Activated CD8-positive, alpha-beta T cell treated with anti-CD3 and anti-CD28 coated beads, Interleukin-2, amount 10 ng/mL, durations not matched to agents 7 days and 5 days (primary cell): ENCODE data around the gene ATP8B1. TPM values are rescaled to one million over a fixed set of nuclear protein-coding genes. Genes with fewer than 3 reads are reported as not detected.
"Not testable (repeated sequence)": the region's sequence is repeated elsewhere in the genome, so short reads cannot be mapped to it uniquely, and the experiment has no call there.

Experiments
- ATAC-seq: fragments of 150-1000 bp; cut with Tn5 transposase; one replicate; pipeline ENCODE4 v1.10.0; 2021; ENCODE audit warnings: moderate library complexity
- CTCF ChIA-PET: fragments of 350-600 bp; sonication (Branson Sonifier 250); formaldehyde crosslinking; loops from one replicate; lab custom pipeline; 2021; ENCODE audit warnings: antibody characterized with exemption; lab: Charles Lee
- POLR2A ChIA-PET: fragments of 350-600 bp; sonication (Branson Sonifier 250); formaldehyde crosslinking; loops from one replicate; lab custom pipeline; 2021; ENCODE audit warnings: antibody characterized with exemption; lab: Charles Lee
- DNase-seq: peaks from one replicate; pipeline ENCODE4 v3.0.0-alpha.2; 2020
- H3K27ac Mint-ChIP-seq: one replicate; pipeline ENCODE4 v1.8.0; 2021; ENCODE audit warnings: mild to moderate bottlenecking, mixed read lengths
- H3K27me3 Mint-ChIP-seq: one replicate; pipeline ENCODE4 v1.8.0; 2021; ENCODE audit warnings: low read depth, mixed read lengths
- H3K36me3 Mint-ChIP-seq: one replicate; pipeline ENCODE4 v1.8.0; 2021; ENCODE audit warnings: low read depth, mixed read lengths
- H3K4me1 Mint-ChIP-seq: one replicate; pipeline ENCODE4 v1.8.0; 2021; ENCODE audit warnings: low read depth, mixed read lengths
- H3K4me3 Mint-ChIP-seq: one replicate; pipeline ENCODE4 v1.8.0; 2021; ENCODE audit warnings: mild to moderate bottlenecking, mixed read lengths
- H3K9me3 Mint-ChIP-seq: one replicate; pipeline ENCODE4 v1.8.0; 2022; ENCODE audit warnings: mixed read lengths; ENCODE audit not compliant: insufficient read depth
- total RNA-seq, 2 experiments: library from RNA; stranded (reverse); gene quantifications; one replicate each; pipeline ENCODE4 v1.2.3, GENCODE V29; 2021

ATP8B1 gene
- total RNA-seq, 2 experiments from 2014 or later: 0.16 TPM; not detected in 1

GRCh38 chr18:57643726-57644125 lies 159.4 kb downstream of the ATP8B1 start:
- H3K36me3 Mint-ChIP-seq: peaks cover 31% of the 10 kb centered on the region
- H3K4me3 Mint-ChIP-seq, H3K27me3 Mint-ChIP-seq, ATAC-seq, DNase-seq, CTCF ChIA-PET, H3K27ac Mint-ChIP-seq, POLR2A ChIA-PET, H3K9me3 Mint-ChIP-seq, H3K4me1 Mint-ChIP-seq: not testable (repeated sequence)

- H3K4me3 Mint-ChIP-seq, ATAC-seq, DNase-seq, H3K27ac Mint-ChIP-seq, CTCF ChIA-PET, H3K4me1 Mint-ChIP-seq, H3K9me3 Mint-ChIP-seq, H3K27me3 Mint-ChIP-seq, POLR2A ChIA-PET: not testable (repeated sequence)
- peaks cover 31% of the 10 kb centered on the region for H3K36me3 Mint-ChIP-seq
These were observed 160.7 kb downstream of the ATP8B1 start for GRCh38 chr18:57642462-57642861.

GRCh38 chr18:57640749-57641148 lies 162.4 kb downstream of the ATP8B1 start:
- ChIA-PET CTCF (no interaction called here), POLR2A (interaction anchor here (0.6 kb wide), 1 partner anchor 10 kb away, joined by 4 read pairs; no protein-coding TSS in a partner anchor)
- Mint-ChIP-seq H3K27ac (no peak overlapping the region), H3K4me1 (no peaks in the 10 kb centered on the region), H3K9me3 (peaks cover 3% of the 10 kb centered on the region), H3K27me3 (no peaks in the 10 kb centered on the region), H3K36me3 (peaks cover 31% of the 10 kb centered on the region), H3K4me3 (no peak overlapping the region)
- DNase-seq (no peak), ATAC-seq (no peak)

- no peaks in the 10 kb centered on the region for H3K4me1 Mint-ChIP-seq
- H3K27ac Mint-ChIP-seq: no peak overlapping the region
- POLR2A ChIA-PET: interaction anchor here (0.6 kb wide), 1 partner anchor 9 kb away, joined by 4 read pairs; no protein-coding TSS in a partner anchor
- CTCF ChIA-PET: no interaction called here
- DNase-seq (no peak), ATAC-seq (no peak)
- H3K36me3 Mint-ChIP-seq: peaks cover 31% of the 10 kb centered on the region
- no peak overlapping the region for H3K4me3 Mint-ChIP-seq
- H3K9me3 Mint-ChIP-seq: peaks cover 3% of the 10 kb centered on the region
- H3K27me3 Mint-ChIP-seq: no peaks in the 10 kb centered on the region
These were observed 162.9 kb downstream of the ATP8B1 start for GRCh38 chr18:57640236-57640635.

DNA sequence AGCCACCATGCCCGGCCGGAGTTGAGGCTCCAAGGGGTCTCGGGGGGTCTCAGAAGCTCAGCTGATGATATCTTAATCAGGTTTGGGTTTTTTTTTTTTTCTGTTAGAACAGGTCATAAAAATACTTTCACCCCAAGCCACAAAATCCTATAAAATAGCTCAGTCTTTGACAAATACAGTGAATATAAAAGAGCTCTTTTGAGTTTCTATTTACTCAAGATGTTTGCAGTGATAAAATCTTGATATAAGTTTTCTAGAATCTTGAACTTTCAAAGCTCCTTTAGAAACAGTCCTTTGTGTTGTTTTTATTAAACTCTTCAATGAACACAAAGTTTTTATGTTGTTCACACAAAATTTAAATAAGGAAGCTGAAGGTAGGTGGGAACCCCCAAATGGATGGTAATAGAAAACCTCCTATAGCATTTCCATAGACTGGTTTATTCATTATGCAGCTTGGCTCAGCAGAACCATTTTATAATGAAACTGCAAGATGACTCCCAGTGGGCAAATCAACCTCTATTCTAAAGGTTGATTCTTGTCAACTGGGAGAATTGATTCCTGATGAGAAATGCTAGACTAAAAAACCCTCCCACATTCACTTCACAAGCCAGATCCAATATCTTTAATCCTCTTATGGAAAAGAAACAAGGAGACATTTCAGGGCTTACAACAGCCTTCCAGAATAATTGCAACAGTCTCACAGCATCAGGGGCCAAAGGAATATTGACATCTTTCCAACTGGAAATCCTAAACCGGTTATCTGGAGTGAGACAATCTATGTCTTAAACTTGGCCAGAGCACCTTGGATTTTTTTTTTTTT lies 167.9 kb downstream of the ATP8B1 start:
- no peaks in the 10 kb centered on the region for H3K9me3 Mint-ChIP-seq
- peaks cover 6% of the 10 kb centered on the region for H3K36me3 Mint-ChIP-seq
- ChIA-PET CTCF (no interaction called here), POLR2A (no interaction called here)
- no peaks in the 10 kb centered on the region for H3K27me3 Mint-ChIP-seq
- ATAC-seq: no peak
- H3K4me1 Mint-ChIP-seq: peaks cover 13% of the 10 kb centered on the region
- H3K4me3 Mint-ChIP-seq: no peak overlapping the region
- DNase-seq: no peak
- no peak overlapping the region for H3K27ac Mint-ChIP-seq

DNA sequence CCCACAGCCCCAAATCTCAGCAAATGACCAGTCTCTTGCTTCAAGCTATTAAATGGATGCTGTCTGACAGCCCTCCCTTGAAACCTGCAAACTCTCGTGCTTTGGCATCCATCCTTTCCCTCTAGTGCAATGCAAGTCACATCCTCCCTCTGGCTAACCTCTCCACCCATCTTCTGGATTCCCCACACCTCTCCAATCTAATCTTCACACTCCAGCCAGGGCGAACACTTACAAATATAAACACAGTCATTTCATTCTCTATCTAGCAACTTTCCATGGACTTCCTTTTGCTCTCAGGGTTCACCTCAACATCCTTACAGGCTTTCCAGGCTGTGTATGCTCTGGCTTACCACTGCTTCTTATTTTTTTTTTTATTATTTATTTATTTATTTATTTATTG lies 171.4 kb downstream of the ATP8B1 start:
- POLR2A ChIA-PET: interaction anchor here (0.6 to 2.7 kb wide), 2 partner anchors 10 to 840 kb away, joined by 3 to 16 read pairs; partner anchors contain the start of gene NARS1
- no peaks in the 10 kb centered on the region for H3K9me3 Mint-ChIP-seq
- H3K36me3 Mint-ChIP-seq: peaks cover 4% of the 10 kb centered on the region
- ATAC-seq (no peak), DNase-seq (no peak)
- no peaks in the 10 kb centered on the region for H3K27me3 Mint-ChIP-seq
- peak overlapping the region; percentile 31 for H3K27ac Mint-ChIP-seq
- CTCF ChIA-PET: interaction anchor here (1.1 to 1.7 kb wide), 2 partner anchors 10 to 250 kb away, joined by 4 read pairs; partner anchors contain the start of gene NARS1
- H3K4me1 Mint-ChIP-seq: peaks cover 20% of the 10 kb centered on the region
- peak overlapping the region; percentile 98 for H3K4me3 Mint-ChIP-seq

- ChIA-PET CTCF (interaction anchor here (0.7 to 1.8 kb wide), 11 partner anchors 9 to 864 kb away, joined by 3 to 4 read pairs (median 3); partner anchors contain the start of gene NARS1), POLR2A (interaction anchor here (0.6 to 2.7 kb wide), 5 partner anchors 9 to 840 kb away, joined by 3 to 16 read pairs (median 4); partner anchors contain the start of gene NARS1)
- Mint-ChIP-seq H3K27me3 (no peaks in the 10 kb centered on the region), H3K4me1 (peaks cover 20% of the 10 kb centered on the region), H3K36me3 (peaks cover 4% of the 10 kb centered on the region), H3K4me3 (peak overlapping the region; percentile 98), H3K9me3 (no peaks in the 10 kb centered on the region), H3K27ac (peak overlapping the region; percentile 96)
- no peak for ATAC-seq
- no peak for DNase-seq
These were observed 172.1 kb downstream of the ATP8B1 start for GRCh38 chr18:57630754-57631595.

- Mint-ChIP-seq H3K27ac (peak overlapping the region; percentile 96), H3K4me1 (peaks cover 20% of the 10 kb centered on the region), H3K4me3 (peak overlapping the region; percentile 98), H3K36me3 (peaks cover 4% of the 10 kb centered on the region), H3K9me3 (no peaks in the 10 kb centered on the region), H3K27me3 (no peaks in the 10 kb centered on the region)
- ChIA-PET CTCF (interaction anchor here (0.7 to 1.8 kb wide), 15 partner anchors 9 to 865 kb away, joined by 3 to 4 read pairs (median 3); partner anchors contain the start of gene NARS1), POLR2A (interaction anchor here (0.7 to 2.7 kb wide), 5 partner anchors 8 to 629 kb away, joined by 3 to 16 read pairs (median 4); partner anchors contain the start of gene NARS1)
- ATAC-seq: peak; percentile 98
- DNase-seq: peak; percentile 95
These were observed 172.9 kb downstream of the ATP8B1 start for GRCh38 chr18:57630002-57630753.

DNA sequence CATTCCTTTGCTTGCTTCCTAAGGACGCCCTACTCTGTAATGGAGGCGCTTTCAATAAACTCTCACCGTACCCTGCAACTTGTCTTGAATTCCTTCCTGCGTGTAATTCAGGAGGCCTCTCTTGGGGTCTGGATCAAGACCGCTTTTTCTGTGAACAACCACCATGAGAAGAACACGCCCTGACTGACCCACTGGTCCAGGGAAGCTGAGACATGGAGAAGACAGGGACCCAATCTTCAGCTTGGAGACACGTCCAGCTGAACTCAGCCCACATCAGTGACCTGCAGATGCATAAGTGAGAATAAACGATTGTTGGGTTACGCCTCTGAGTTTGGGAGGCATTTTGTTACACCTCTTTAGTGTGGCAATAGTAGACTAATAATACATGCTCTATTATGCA lies 173.7 kb downstream of the ATP8B1 start:
- Mint-ChIP-seq H3K9me3 (no peaks in the 10 kb centered on the region), H3K36me3 (peaks cover 4% of the 10 kb centered on the region), H3K27me3 (no peaks in the 10 kb centered on the region), H3K27ac (peak overlapping the region; percentile 96), H3K4me3 (peak overlapping the region; percentile 98), H3K4me1 (peaks cover 20% of the 10 kb centered on the region)
- no peak for ATAC-seq
- ChIA-PET CTCF (interaction anchor here (0.9 to 1.8 kb wide), 8 partner anchors 8 to 506 kb away, joined by 3 to 4 read pairs (median 3); partner anchors contain the start of gene NARS1), POLR2A (interaction anchor here (1.5 to 2.7 kb wide), 2 partner anchors 8 to 203 kb away, joined by 3 to 16 read pairs; partner anchors contain the start of gene NARS1)
- no peak for DNase-seq

- Mint-ChIP-seq H3K27me3 (no peaks in the 10 kb centered on the region), H3K4me3 (no peak overlapping the region), H3K9me3 (no peaks in the 10 kb centered on the region), H3K4me1 (peaks cover 20% of the 10 kb centered on the region), H3K36me3 (peaks cover 4% of the 10 kb centered on the region), H3K27ac (no peak overlapping the region)
- ChIA-PET CTCF (no interaction called here), POLR2A (no interaction called here)
- DNase-seq: no peak
- no peak for ATAC-seq
These were observed 175.6 kb downstream of the ATP8B1 start for GRCh38 chr18:57627488-57627887.

- Mint-ChIP-seq H3K4me1 (peaks cover 19% of the 10 kb centered on the region), H3K27ac (no peak overlapping the region), H3K27me3 (no peaks in the 10 kb centered on the region), H3K36me3 (peaks cover 8% of the 10 kb centered on the region), H3K9me3 (no peaks in the 10 kb centered on the region), H3K4me3 (no peak overlapping the region)
- ATAC-seq (no peak), DNase-seq (no peak)
- POLR2A ChIA-PET: no interaction called here
- CTCF ChIA-PET: no interaction called here
These were observed 178.1 kb downstream of the ATP8B1 start for GRCh38 chr18:57624988-57625387.
